ENCODE data around the gene HS3ST4. TPM values are rescaled to one million over a fixed set of nuclear protein-coding genes. Genes with fewer than 3 reads are reported as not detected.

The HS3ST4 gene
- not detected in 2 replicates for total RNA-seq

GRCh38 chr16:25691519-25692091 is at the start of gene HS3ST4:
Gene HS3ST4 (plus strand): TSS chr16:25691959.

Measured in hair follicular keratinocyte (primary cell).